Measurements from ENCODE around the gene C16orf78.

Gene C16orf78

GRCh38 chr16:49377196-49377755 lies 3.7 kb downstream of the C16orf78 start:
- no peak overlapping the region for H3K27ac ChIP-seq
- no peaks in the 10 kb centered on the region for H3K4me1 ChIP-seq (ENCODE audit: control insufficient read depth in 1 of 2, insufficient read depth in 1 of 2, low read depth in 1 of 2, low read length in 1 of 2)
- TF ChIP-seq, protein P1, sequence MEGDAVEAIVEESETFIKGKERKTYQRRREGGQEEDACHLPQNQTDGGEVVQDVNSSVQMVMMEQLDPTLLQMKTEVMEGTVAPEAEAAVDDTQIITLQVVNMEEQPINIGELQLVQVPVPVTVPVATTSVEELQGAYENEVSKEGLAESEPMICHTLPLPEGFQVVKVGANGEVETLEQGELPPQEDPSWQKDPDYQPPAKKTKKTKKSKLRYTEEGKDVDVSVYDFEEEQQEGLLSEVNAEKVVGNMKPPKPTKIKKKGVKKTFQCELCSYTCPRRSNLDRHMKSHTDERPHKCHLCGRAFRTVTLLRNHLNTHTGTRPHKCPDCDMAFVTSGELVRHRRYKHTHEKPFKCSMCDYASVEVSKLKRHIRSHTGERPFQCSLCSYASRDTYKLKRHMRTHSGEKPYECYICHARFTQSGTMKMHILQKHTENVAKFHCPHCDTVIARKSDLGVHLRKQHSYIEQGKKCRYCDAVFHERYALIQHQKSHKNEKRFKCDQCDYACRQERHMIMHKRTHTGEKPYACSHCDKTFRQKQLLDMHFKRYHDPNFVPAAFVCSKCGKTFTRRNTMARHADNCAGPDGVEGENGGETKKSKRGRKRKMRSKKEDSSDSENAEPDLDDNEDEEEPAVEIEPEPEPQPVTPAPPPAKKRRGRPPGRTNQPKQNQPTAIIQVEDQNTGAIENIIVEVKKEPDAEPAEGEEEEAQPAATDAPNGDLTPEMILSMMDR (IDR thresholded peaks at IDR 0.05): no peak
- no peaks in the 10 kb centered on the region for H3K36me3 ChIP-seq
- H3K4me3 ChIP-seq (ENCODE audit: low read depth in 1 of 2, low read length in 1 of 2): no peak overlapping the region
- H3K9me3 ChIP-seq: no peaks in the 10 kb centered on the region
- no peaks in the 10 kb centered on the region for H3K27me3 ChIP-seq

- H3K4me1 ChIP-seq (ENCODE audit: control insufficient read depth in 1 of 2, insufficient read depth in 1 of 2, low read depth in 1 of 2, low read length in 1 of 2): no peaks in the 10 kb centered on the region
- no peaks in the 10 kb centered on the region for H3K36me3 ChIP-seq
- H3K9me3 ChIP-seq: no peaks in the 10 kb centered on the region
- no peak overlapping the region for H3K4me3 ChIP-seq (ENCODE audit: low read depth in 1 of 2, low read length in 1 of 2)
- no peak overlapping the region for H3K27ac ChIP-seq
- H3K27me3 ChIP-seq: no peaks in the 10 kb centered on the region
- TF ChIP-seq, protein P1 (IDR thresholded peaks at IDR 0.05): no peak
These were observed 4.6 kb downstream of the C16orf78 start for GRCh38 chr16:49378238-49378637.

DNA sequence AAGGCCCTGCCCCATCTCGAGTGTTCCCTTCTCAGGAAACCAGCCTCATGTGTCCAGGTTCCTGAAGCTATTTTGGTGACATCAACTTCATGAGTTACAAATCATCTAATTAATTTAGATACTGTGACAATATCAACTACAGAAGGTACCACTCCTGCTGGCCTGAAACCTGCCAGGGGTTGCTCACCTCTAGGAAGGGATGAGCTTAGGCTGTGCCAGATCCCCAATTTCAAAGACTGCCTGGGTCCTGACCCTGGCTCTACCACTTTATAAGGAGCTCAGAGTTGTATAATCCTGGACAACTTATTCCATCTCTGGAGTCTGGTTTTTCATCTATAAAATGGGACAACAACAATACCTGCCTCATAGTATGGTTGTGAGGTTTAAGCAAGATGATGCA lies 5.2 kb downstream of the C16orf78 start:
- Histone ChIP-seq H3K4me3 (ENCODE audit: low read depth in 1 of 2, low read length in 1 of 2) (no peak overlapping the region), H3K4me1 (ENCODE audit: control insufficient read depth in 1 of 2, insufficient read depth in 1 of 2, low read depth in 1 of 2, low read length in 1 of 2) (no peaks in the 10 kb centered on the region), H3K27me3 (no peaks in the 10 kb centered on the region), H3K27ac (no peak overlapping the region), H3K9me3 (no peaks in the 10 kb centered on the region), H3K36me3 (no peaks in the 10 kb centered on the region)
- TF ChIP-seq, protein P1 (IDR thresholded peaks at IDR 0.05): no peak

DNA sequence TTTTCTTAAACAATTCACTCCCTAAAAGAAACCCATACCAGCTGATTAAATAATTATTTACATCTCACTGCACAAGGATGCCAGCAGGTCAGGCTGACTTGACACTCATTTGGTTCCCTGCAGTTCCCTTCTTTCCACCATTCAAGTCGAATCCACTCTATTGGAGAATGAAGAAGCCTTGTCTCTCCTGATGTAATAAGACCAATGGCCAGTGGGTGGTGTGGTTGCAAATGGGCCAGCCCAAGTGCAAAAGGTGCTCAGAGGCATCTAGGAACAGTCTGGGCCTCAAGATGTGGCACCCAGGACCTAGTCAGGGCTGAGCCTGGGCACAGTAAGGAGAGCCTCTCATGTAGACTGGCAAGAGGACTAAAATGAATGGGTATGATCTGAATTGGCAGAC lies 9.3 kb downstream of the C16orf78 start:
- H3K27ac ChIP-seq: no peak overlapping the region
- no peak overlapping the region for H3K4me3 ChIP-seq (ENCODE audit: low read depth in 1 of 2, low read length in 1 of 2)
- no peaks in the 10 kb centered on the region for H3K36me3 ChIP-seq
- no peaks in the 10 kb centered on the region for H3K27me3 ChIP-seq
- H3K9me3 ChIP-seq: no peaks in the 10 kb centered on the region
- no peaks in the 10 kb centered on the region for H3K4me1 ChIP-seq (ENCODE audit: control insufficient read depth in 1 of 2, insufficient read depth in 1 of 2, low read depth in 1 of 2, low read length in 1 of 2)
- TF ChIP-seq, protein P1 (IDR thresholded peaks at IDR 0.05): no peak

- no peak overlapping the region for H3K4me3 ChIP-seq (ENCODE audit: low read depth in 1 of 2, low read length in 1 of 2)
- no peaks in the 10 kb centered on the region for H3K4me1 ChIP-seq (ENCODE audit: control insufficient read depth in 1 of 2, insufficient read depth in 1 of 2, low read depth in 1 of 2, low read length in 1 of 2)
- no peak overlapping the region for H3K27ac ChIP-seq
- H3K27me3 ChIP-seq: peaks cover 12% of the 10 kb centered on the region
- TF ChIP-seq, protein P1 (IDR thresholded peaks at IDR 0.05): no peak
- H3K36me3 ChIP-seq: no peaks in the 10 kb centered on the region
- no peaks in the 10 kb centered on the region for H3K9me3 ChIP-seq
These were observed 21.4 kb downstream of the C16orf78 start for GRCh38 chr16:49395021-49395420.

Measured in neutrophil (primary cell).